AG04450 (cell line): ENCODE data around the gene CHFR. TPM values are rescaled to one million over a fixed set of nuclear protein-coding genes. Genes with fewer than 3 reads are reported as not detected.

Experiments
- CTCF ChIA-PET: fragments of 300-600, 350-600 bp; formaldehyde crosslinking; extraction: SDS; loops from one replicate; lab custom pipeline; 2022; ENCODE audit warnings: antibody characterized with exemption, inconsistent platforms; lab: Charles Lee
- POLR2A ChIA-PET: fragments of 350-600 bp; formaldehyde crosslinking; extraction: SDS; loops from one replicate; lab custom pipeline; 2021; ENCODE audit warnings: antibody characterized with exemption, inconsistent platforms; lab: Yijun Ruan, JAX
- DNase-seq: peaks from one replicate; pipeline ENCODE4 v3.0.0-alpha.2; 2011; ENCODE audit warnings: low read depth, low spot score
- H3K27ac ChIP-seq: one replicate; pipeline ENCODE4 v1.5.1; 2012; ENCODE audit warnings: low read depth, low read length, control low read depth
- H3K27me3 ChIP-seq: one replicate; pipeline ENCODE4 v1.6.0; 2012; ENCODE audit warnings: low read length; ENCODE audit not compliant: control insufficient read depth, insufficient read depth
- H3K4me3 ChIP-seq: 2 replicates; pipeline ENCODE4 v1.5.1; 2011; ENCODE audit warnings: mild to moderate bottlenecking, low read depth, low read length, control low read depth
- H3K9me3 ChIP-seq: 2 replicates; pipeline ENCODE4 v1.5.1; 2012; ENCODE audit warnings: low read length; ENCODE audit not compliant: control insufficient read depth, insufficient read depth
- CTCF ChIP-seq: IDR thresholded peaks from 2 replicates; pipeline ENCODE4 v1.5.1; 2011; ENCODE audit warnings: low read depth, low read length, control low read depth, inconsistent platforms
- polyA plus RNA-seq: library from polyadenylated mRNA; depleted of rRNA; stranded (reverse); fragments of >200 nt; gene quantifications from 2 replicates; pipeline ENCODE4 v1.2.3, GENCODE V29; 2011

The CHFR gene
- polyA plus RNA-seq, 1 experiment, result 28.4 TPM

GRCh38 chr12:132924356-132924755 lies 37.0 kb upstream of the CHFR start:
- no peak overlapping the region for H3K4me3 ChIP-seq
- no peak for TF ChIP-seq CTCF
- ChIA-PET CTCF (no interaction called here), POLR2A (no interaction called here)
- DNase-seq, result no peak
- H3K9me3 ChIP-seq, result peaks cover 70% of the 10 kb centered on the region
- H3K27ac ChIP-seq, result no peak overlapping the region
- H3K27me3 ChIP-seq, result no peaks in the 10 kb centered on the region

GRCh38 chr12:132923356-132923909 lies 36.0 kb upstream of the CHFR start:
- Histone ChIP-seq H3K9me3 (peaks cover 71% of the 10 kb centered on the region), H3K4me3 (no peak overlapping the region), H3K27ac (no peak overlapping the region), H3K27me3 (no peaks in the 10 kb centered on the region)
- ChIA-PET POLR2A (interaction anchor here (0.5 kb wide), 1 partner anchor 21 kb away, joined by 4 read pairs; no protein-coding TSS in a partner anchor), CTCF (no interaction called here)
- no peak for TF ChIP-seq CTCF
- DNase-seq, result no peak

DNA sequence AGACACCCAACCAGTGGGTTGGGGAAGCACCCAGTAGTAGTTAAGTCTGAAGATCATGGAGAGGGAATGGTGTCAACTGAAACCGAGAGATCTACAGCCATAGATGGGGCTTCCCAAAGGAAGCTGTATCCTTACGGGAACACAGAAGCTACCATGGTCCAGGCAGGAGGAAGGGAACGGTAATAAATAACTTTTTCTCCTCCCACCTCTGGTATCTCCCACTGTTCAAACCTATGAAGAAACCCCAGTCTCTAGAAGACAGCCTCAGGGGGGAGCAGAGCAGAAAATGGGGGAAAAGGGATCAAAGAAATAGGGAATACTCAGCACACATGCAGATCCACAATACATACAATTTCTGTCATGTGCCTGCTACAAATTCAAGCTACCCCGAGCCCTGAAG lies 35.3 kb upstream of the CHFR start:
- POLR2A ChIA-PET, result no interaction called here
- H3K9me3 ChIP-seq, result peaks cover 76% of the 10 kb centered on the region
- H3K27ac ChIP-seq, result no peak overlapping the region
- CTCF ChIA-PET, result no interaction called here
- TF ChIP-seq CTCF, result no peak
- no peak for DNase-seq
- no peaks in the 10 kb centered on the region for H3K27me3 ChIP-seq
- H3K4me3 ChIP-seq, result no peak overlapping the region

DNA sequence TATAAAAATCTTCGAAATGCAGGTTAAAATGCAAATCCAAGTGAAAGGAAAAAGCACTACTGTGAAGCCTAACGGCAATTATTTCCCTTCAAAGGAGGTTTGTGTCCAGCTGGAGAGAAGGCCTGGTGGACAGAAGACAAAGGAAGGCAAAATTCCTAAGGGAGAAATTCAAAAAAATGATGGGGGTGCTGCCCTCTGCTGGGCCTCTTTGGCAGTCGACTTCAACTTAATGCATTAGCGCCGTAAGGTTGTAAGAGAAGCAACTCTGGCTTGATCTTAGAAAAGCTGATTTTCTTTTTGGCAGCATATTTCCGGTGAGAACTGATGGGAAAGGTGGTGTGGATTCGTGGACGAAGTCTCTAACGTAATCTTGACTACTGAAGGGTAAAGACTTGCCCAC lies 34.3 kb upstream of the CHFR start:
- DNase-seq, result no peak
- ChIA-PET POLR2A (no interaction called here), CTCF (no interaction called here)
- Histone ChIP-seq H3K4me3 (no peak overlapping the region), H3K9me3 (peaks cover 80% of the 10 kb centered on the region), H3K27ac (no peak overlapping the region), H3K27me3 (no peaks in the 10 kb centered on the region)
- no peak for TF ChIP-seq CTCF

DNA sequence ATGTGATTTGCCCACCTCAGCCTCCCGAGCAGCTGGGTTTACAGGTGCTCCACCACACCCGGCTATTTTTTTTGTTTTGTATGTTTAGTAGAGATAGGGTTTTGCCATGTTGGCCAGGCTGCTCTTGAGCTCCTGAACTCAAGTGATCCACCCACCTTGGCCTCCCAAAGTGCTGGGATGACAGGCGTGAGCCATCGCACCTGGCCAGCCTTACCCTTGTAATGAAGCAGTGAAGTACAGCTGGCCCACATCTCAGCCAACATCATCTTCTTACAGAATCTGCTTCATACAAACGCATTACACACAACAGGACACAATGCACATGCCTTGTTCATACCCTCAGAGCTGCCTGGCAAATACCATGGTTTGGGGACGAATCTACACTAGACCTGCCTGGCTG lies 31.3 kb upstream of the CHFR start:
- DNase-seq, result no peak
- Histone ChIP-seq H3K4me3 (no peak overlapping the region), H3K27me3 (no peaks in the 10 kb centered on the region), H3K9me3 (peaks cover 71% of the 10 kb centered on the region), H3K27ac (no peak overlapping the region)
- TF ChIP-seq CTCF, result no peak
- CTCF ChIA-PET, result no interaction called here
- POLR2A ChIA-PET, result no interaction called here
